ENCODE data around the gene ENPP6.

DNA sequence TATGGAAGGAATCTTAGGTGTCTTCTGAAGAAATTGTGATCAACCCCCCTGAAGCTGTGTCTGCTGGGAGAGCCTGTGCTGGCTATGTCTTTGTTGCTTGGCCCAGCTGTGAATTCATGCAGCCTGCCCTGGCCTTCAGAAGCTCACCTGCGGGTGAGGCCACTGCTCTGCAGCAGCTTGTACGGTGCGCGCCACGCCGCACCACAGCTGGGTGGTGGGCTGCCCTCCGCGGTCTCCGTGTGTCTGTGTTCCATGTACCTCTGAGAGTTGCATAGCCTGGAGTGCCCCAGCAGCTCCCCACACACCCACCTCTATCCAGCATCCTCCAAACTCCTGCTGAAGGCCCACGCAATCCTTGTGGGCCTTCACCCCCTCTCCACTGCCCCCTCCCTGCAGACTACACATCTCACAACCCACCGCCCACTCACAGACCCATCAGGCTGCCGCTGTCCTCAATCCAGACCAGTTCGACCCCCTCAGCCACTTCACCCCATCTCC, 65.6 kb downstream of the ENPP6 start:
- TF ChIP-seq POLR2A (IDR thresholded peaks at IDR 0.05), result no peak
- TF ChIP-seq, protein P1, sequence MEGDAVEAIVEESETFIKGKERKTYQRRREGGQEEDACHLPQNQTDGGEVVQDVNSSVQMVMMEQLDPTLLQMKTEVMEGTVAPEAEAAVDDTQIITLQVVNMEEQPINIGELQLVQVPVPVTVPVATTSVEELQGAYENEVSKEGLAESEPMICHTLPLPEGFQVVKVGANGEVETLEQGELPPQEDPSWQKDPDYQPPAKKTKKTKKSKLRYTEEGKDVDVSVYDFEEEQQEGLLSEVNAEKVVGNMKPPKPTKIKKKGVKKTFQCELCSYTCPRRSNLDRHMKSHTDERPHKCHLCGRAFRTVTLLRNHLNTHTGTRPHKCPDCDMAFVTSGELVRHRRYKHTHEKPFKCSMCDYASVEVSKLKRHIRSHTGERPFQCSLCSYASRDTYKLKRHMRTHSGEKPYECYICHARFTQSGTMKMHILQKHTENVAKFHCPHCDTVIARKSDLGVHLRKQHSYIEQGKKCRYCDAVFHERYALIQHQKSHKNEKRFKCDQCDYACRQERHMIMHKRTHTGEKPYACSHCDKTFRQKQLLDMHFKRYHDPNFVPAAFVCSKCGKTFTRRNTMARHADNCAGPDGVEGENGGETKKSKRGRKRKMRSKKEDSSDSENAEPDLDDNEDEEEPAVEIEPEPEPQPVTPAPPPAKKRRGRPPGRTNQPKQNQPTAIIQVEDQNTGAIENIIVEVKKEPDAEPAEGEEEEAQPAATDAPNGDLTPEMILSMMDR (IDR thresholded peaks at IDR 0.05), result no peak

Measured in uterus (tissue), 2 donors.